HG02884 (cell line): ENCODE results near the gene ITGB8.
"Not testable (repeated sequence)": the region's sequence is repeated elsewhere in the genome, so short reads cannot be mapped to it uniquely, and the experiment has no call there.

Experiments used
- ATAC-seq: cut with Tn5 transposase; IDR thresholded peaks from one replicate; pipeline ENCODE4 v1.9.1; 2021; ENCODE audit warnings: mild to moderate bottlenecking, moderate library complexity; ENCODE audit not compliant: unreplicated experiment

Gene ITGB8

DNA sequence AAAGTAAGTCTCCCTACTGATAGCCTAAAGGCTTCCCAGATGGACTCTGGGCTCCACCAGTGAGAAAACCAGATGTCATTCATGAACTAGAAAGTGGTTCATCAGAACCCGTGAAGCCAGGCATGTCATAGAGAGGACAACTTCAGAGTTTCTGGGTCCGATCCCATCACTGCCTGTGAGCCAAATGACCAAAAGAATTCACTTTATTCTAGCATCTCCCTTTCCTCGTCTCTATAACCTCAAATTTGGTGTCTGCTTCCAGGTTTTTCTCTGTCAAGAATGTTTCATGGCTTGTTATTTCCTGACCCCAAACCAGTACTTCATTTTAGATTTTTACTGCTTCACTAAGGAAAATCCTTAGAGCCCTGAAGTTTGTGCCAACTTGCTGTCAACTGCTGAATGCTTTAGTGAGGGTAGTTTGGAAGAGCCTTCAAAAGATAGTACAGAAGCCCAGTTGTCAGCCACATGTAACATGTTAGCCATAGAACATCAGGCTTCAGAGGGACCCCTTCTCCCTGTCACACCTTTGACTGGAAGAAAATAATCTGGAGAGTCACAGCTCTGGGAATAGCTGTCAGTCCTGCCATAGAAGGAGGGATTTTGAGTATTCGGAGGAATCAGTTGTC is 34.0 kb downstream of the ITGB8 start:
- no peak for ATAC-seq

DNA sequence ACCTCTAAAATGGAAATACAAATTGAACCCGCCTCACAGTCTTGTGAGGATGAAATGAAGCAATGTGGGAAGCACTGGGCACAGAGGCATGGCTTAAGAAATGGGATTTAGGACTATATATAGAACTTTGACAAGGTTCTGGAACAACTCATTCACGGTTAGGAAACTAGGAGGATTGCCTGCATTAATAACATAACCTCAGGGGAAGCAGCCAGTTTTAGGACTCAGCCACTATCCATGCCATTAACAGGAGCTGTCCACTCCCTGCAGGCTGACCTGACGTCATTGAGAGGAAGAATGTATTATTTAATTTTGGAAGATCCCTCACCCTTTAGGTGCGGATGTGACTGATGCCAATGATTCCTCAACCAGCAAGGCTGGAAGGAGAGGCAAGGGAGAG is 34.8 kb downstream of the ITGB8 start:
- no peak for ATAC-seq

DNA sequence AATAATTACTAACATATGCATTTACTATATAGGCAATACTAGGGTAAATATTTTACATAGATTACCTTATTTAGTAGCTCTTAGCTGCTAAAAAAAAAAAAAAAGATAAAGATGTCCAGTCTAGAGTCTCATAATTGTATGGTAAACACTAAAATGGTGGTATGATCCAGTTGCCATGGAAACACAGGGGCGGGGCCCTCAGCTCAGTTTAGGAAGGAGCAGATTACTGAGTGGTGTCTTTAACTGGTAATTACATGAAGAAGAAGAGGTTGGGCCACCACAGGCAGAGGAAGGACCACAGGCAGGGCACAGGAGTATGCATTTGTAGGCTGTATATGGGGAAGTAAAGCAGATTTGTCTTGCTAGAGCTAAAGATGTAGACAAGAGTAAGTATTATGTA is 43.7 kb downstream of the ITGB8 start:
- no peak for ATAC-seq

DNA sequence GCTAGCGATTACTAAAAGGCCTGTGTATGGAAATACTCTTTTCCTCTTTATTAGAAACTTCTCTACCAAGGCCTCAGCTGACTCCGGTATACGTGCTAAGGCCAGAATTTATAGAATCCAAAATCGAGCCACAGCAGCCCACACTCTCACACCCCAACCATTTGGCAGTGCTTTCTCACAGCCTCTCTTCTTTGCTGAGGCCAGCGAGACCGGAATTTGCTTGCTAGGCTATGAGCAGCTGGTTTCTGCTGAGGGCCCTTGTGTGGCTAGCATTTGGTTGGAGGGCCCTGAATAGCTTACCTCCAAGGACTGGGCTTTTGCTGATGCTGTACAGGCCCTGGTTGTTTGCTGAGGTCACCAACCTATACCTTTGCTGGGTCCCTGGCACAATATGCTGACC is 46.1 kb downstream of the ITGB8 start:
- no peak for ATAC-seq

DNA sequence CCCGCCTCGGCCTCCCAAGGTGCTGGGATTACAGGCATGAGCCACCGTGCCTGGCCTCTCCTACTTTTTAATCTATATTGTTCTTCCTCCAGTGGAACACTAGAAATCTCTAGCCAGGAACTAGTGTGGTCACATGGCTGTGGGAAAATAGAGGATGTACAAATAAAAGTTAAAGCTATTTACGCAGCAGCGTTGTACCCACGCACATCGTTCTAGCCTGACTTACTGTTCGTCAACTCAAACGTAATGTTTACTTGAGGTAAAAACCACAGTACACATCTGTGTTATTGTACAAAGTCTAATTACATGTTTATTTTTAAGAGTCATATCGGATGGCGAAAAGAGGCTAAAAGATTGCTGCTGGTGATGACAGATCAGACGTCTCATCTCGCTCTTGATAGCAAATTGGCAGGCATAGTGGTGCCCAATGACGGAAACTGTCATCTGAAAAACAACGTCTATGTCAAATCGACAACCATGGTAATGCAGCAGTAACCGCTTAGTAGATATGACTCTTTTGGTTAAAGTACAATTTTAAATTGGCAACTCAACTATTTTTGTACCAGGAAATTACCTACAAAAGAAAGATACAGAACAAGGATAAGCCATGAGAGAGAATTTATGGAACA is 50.8 kb downstream of the ITGB8 start:
- no peak for ATAC-seq

DNA sequence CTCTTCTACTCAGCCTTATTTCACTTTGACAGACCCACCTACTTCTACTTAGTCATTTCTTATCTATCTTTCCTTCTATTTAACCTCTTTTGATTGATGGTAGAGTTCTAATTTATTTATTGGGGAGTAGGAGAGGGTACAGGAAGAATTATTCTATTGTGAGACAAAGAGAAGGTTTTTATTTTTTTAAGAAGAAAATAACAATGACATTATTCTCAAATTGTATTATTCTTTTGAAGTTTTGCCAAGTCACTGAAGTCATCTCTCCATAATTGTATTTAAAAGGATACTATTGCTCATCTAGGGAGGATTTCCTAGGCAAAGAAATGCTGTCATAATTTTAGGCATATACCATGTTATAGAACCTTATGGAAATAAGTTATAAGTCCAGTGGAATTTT is 52.7 kb downstream of the ITGB8 start:
- ATAC-seq: no peak

DNA sequence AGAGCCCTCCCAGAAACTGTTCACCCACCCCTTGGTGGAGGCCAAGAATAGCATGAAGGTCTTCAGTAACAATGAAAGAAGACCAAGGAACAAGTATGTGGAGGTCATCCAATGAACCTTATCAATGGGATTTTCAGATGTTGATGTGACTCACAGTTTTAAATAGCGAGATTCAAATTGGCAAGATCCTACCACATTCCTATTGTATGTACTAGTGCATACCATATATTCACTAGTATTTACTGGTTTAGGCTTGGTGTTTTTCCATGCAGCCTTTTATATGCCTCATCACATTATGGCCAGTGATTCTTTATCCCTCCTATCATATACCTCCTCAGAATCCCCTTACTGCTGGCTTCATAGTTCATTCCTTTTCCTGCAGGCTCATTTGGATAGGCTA is 54.4 kb downstream of the ITGB8 start:
- ATAC-seq: no peak

DNA sequence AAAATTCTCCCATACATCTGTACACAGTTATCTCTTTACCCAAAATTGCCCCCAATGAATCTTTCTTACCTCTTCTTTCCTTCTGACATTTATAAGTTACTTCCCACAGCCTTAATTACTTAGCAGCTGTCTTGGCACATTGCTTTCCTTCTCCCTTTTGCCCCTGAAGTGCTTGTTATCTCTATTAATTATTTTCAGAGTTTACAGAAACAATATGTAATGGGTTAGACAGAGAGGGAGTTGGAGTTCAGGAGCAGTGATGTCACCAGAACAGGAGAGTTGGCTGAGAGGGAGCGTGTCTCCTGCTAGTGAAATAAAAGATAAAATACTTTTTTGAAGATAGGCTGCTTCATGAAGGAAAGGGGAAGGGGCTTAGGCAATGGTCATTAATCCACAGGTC is 57.4 kb downstream of the ITGB8 start:
- no peak for ATAC-seq

DNA sequence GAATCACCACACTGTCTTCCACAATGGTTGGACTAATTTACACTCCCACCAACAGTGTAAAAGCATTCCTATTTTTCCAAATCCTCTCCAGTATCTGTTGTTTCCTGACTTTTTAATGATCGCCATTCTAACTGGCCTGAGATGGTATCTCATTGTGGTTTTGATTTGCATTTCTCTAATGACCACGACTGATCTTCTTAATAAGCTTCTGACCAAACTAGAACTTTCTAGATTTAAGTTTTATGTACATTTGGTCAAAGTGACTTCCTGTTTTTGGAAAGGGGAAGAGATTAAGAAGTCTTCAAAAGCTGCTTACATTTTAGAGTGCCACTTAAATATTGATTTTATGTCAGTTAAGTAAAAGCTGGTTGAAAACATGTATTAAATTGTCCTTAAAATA is 58.5 kb downstream of the ITGB8 start:
- ATAC-seq: not testable (repeated sequence)

DNA sequence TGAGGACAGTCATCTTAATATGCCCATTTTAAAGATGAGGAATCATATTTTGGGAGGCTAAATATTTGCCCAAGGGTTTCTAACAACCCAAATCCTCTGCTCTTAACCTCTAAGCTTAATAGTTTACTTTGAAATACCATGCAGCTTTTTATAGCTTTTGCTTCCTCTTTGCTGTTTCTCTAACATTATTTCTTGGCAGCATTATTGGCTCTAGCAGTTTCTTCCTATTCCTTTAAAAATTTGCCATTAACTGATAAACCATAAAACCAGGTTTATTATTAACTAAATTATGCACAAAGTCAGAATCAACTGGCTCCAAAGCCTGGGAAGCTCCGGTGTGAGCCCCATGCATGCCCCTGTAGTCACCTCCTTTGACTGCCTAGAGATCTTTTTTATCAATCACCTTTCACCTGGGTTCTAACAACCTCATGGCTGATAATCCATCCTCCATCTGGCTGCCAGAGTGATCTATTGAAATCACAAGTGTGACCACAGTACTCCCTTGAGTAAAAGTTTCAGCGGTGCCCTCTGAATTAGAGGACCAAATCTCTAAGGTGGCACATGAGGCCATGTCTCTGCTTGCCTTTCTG is 62.4 kb downstream of the ITGB8 start:
- no peak for ATAC-seq

DNA sequence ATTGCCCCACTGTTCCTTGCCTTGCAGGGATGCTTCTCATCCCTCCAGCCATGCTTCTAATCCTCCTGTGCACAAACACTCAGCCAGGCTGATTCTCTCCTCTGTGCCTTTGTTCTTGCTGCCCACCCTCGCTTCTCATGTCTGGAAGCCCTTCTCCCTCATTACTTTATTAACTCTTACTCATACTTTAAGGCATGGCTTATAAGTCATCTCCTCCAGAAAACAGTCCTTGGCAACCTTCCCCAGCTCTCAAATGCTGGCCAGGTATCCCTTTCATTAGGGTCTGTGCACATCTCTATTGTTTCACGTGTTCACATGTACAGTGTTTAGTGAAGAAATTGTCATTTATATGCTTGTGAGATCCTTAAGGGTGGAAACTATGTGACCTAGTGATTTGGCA is 62.9 kb downstream of the ITGB8 start:
- ATAC-seq: no peak

DNA sequence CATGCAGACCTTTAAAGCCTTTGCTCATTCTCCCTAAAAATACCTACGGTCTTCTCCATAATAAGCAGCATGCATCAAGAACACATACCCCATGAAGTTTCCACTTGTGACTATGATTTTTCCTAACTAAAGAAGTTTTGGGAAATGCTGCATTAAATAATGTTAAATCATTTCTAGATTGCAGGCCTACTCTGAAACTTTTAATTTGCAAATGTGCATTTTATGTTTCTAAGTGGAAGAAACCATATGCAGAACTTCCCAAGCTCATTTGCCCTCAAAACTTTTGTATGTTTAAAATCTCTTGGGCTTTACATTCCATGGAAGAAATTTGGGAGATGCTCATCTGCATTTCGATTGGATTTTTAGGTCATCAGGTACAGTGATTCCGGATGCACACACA is 63.6 kb downstream of the ITGB8 start:
- no peak for ATAC-seq

DNA sequence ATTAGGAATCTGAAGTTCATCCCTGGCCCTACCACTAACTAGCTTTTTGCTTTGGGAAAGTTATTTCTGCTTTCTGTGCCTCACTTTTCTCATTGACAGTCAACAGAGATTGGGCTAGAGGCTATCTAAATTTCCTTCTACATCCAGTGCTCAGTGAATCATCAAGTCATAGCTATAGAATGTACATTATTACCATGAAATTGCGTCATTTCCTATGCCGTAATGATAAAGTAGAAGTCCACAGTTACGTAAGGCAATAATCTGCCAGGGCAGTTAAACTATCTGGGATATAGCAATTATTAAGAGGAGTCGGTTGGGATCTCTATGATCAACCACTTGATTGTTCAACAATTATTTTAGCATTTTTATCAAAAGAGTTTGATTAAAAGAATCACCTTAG is 64.4 kb downstream of the ITGB8 start:
- no peak for ATAC-seq

DNA sequence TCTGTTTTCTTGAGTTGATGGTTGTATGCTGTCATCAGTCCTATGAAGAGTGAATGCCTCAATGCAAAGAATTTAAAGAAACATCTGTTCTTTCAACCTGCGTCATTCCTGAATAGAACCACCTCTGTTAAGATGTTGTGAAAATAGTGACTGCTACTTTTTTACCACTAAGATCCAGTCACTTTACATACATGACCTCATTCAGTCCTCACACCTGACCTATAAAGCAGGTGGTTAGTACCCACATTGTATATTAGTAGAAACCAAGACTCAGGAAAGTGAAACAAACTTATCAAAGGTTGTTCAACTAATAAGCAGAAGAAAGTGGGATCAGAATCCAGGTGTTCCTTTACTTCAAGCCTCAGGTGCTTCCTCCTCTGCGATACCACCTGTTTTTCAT is 64.8 kb downstream of the ITGB8 start:
- ATAC-seq: no peak

DNA sequence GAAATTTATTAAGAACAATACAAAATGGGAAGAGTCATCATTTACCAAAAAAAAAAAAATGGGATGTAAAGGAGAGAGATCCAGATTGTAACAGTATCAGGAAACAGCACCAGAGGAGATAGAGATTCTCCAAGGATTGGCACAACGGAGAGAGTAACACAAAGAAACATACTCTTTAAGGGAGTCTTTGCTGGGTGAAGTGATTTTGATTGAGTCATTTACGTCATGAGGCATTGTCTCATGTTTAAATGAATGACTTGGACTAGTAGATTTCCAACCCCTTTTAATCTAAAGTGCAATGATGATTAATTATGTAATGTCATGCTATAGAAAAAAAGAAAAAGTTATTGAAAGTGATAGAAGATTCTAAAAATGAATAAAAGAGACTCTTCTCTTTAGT is 68.8 kb downstream of the ITGB8 start:
- ATAC-seq: no peak

DNA sequence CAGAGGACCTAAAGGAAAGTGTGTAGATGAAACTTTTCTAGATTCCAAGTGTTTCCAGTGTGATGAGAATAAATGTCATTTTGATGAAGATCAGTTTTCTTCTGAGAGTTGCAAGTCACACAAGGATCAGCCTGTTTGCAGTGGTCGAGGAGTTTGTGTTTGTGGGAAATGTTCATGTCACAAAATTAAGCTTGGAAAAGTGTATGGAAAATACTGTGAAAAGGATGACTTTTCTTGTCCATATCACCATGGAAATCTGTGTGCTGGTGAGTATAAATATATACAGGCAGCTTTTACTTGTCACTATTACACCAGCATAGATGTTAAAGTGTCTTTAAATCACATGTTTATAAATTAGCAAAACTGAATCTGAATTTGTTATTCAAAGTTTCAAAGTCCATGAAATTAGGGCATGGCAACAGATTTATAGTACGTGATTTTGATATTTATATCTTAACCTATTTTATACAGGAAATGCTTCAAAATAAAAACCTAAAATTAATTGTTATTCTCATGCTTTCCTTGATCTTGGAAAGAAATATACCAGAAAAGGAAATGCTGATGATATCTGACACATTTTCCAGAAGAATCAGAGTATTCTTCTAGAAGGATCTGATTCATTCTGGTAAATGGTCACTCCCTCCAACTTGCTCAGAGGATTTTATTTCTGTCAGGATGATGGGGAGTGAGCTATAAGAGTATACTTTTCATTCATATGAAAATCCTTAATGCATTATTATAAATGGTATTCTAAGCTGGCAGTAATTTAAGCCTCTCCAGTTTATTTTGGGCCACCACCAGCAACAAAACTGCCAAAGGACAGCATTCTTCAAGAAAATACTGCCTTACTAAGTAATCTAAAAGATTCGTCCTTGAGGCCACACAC is 71.4 kb downstream of the ITGB8 start:
- ATAC-seq: no peak

DNA sequence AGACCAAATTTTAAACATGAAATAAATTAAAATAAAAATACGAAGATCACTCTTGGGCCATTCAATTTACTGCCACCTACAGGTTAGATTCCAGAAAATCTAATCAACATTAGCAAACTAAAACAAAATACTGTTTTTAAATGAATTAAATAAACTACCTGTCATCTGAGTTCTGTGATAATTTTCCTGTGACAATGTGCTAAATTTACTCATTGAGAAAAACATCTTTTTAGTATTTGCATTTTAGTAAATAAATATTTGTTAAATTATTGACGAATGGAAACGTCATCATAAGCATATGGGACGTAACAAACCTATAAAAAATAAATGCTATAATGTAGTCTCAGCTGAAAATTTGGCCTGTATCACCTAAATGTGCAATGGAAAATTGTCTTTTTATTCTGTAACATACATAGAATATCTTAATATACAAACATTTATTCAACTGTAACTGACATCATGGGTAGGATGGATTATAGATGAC is 72.1 kb downstream of the ITGB8 start:
- no peak for ATAC-seq

DNA sequence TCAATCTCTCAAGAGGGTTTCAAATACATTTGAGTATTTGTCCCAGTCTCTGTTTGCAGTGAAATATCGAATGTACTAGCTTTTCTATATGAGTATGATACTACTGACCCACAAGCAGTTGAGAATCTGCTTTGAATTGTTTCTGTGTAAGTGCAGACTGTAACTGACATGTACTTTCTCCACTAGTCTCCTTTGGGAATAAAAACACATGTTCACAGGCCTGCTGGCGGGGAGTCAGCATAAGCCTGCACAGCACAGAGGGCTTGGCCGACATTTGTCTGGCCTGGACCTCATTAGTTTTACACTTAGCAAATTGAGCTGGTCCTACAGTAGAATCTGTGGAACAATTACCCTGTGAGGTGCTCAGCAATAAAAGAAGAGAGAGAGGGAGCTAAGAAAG is 72.6 kb downstream of the ITGB8 start:
- no peak for ATAC-seq

DNA sequence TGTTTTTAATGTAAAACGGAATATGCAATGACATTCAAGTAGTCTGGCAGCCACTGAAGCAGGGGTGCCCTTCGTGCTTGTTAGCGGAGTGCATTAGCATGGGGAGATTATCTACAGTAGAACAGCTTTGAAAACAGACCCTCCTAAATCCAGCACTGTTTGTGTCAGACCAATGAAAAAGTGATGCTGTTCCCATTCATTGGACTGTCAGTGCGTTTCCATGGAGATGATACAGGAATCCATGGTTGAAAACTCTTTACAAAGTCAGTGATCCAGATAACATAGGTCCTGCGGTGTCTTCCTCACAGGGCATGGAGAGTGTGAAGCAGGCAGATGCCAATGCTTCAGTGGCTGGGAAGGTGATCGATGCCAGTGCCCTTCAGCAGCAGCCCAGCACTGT is 73.6 kb downstream of the ITGB8 start:
- no peak for ATAC-seq

DNA sequence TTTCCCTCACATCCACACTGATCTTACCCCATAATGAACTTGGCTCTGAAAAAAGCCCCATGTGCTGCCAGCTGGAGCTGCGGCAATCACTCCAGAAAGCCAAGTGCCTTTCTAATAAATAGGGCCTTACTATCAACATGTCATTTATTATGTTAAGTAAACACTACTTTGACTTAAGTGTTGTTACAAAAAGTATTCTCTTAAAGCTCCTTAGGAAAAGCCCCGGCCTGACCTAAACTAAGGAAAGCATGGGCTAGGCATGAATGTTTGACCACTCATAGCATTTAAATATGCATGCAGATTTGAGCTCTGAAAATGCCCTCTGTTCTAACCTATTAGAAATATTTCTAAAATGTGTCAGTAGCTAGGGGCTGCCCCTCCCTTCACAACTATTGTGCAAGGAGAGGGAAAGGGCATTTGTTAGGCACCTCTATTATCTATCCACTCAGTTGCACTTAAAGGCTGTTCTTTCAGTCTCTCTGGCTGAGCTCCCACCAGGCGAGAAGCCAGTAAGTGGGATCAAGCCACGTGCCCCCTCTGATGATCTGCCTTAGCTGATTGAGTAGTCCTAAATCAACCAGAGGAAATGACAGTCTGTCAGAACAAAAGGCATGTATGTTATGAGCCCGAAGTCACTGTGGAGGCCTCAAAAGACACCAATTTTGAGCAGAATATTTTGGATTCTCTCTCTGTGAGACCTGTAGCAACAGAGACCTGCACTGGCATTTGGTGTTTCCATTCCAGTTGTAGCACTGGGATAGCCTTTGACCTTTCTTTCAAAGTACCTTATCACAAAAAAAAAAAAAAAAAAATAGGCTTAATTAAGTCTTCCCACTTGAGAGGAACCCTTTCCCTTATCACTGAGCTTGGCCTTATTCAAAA is 77.1 kb downstream of the ITGB8 start:
- no peak for ATAC-seq

DNA sequence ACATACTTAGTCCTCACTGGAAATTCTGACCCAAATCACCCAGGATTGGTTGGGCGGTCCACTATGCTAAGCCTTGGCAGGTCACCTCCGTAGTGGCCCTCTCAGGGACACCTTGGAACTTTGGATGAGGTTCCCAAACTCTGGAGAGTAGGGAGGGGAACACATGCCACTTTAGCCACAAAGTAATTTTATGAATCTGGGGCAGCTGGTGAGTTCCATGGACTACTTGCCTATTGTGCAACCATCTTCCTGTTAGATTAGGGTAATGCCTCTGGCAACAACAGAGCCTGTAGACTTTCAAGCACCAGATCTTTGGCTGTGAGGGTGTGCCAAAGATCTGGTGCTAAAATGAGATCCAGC is 77.7 kb downstream of the ITGB8 start:
- no peak for ATAC-seq
